HCT116 (cell line): ENCODE data around the gene ABCA9.

Experiments
- ATF3 ChIP-seq: IDR thresholded peaks from 2 replicates; pipeline ENCODE4 v1.6.1; 2012
- CTCF ChIP-seq, 3 experiments: fragments of 200-600 bp in 1 of 3; sonication (generic) in 1 of 3; IDR thresholded peaks in 2 of 3; conservative IDR thresholded peaks in 1 of 3; 2 replicates each; pipeline ENCODE4 v1.5.1; 2012 to 2017; ENCODE audit warnings: low read depth in 2 of 3, low read length in 2 of 3, antibody characterized with exemption in 1 of 3, borderline replicate concordance in 1 of 3, control low read depth in 1 of 3, mild to moderate bottlenecking in 1 of 3, mixed read lengths in 1 of 3, mixed run types in 1 of 3, moderate library complexity in 1 of 3; ENCODE audit not compliant: insufficient read depth in 1 of 3
- POLR2A ChIP-seq: IDR thresholded peaks from 2 replicates; pipeline ENCODE4 v1.7.0; 2011; ENCODE audit warnings: borderline replicate concordance; ENCODE audit not compliant: insufficient read depth, insufficient read length; ENCODE audit errors: extremely low read depth
- POLR2AphosphoS5 ChIP-seq: IDR thresholded peaks from 2 replicates; pipeline ENCODE4 v1.6.1; 2011; ENCODE audit warnings: mild to moderate bottlenecking, low read depth, low read length, moderate library complexity
- REST ChIP-seq: IDR thresholded peaks from 2 replicates; pipeline ENCODE4 v1.6.1; 2012; ENCODE audit warnings: low read depth
- YY1 ChIP-seq: IDR thresholded peaks from 2 replicates; pipeline ENCODE4 v1.6.1; 2011; ENCODE audit warnings: low read length, low read depth, moderate library complexity, mild to moderate bottlenecking; ENCODE audit not compliant: insufficient replicate concordance; ENCODE audit errors: extremely low read depth

- TF ChIP-seq CTCF (IDR thresholded peaks at IDR 0.05 in 2 of 3, conservative IDR thresholded peaks at IDR 0.05 in 1 of 3; ENCODE audit: borderline replicate concordance in 1 of 3, insufficient read depth in 1 of 3, low read depth in 2 of 3, low read length in 2 of 3) (no peak), POLR2AphosphoS5 (no peak), REST (no peak), YY1 (no peak), ATF3 (no peak), POLR2A (no peak)
Observed at GRCh38 chr17:69066482-69066881, 5.8 kb upstream of the ABCA9 start.
